ENCODE measurements around the gene CCDC88C. TPM values are rescaled to one million over a fixed set of nuclear protein-coding genes. Genes with fewer than 3 reads are reported as not detected.

Gene CCDC88C
- total and polyA plus RNA-seq, 2 donors (not counting 3 experiments of a cell fraction or from before 2014, with no cell fraction given), result 11.4 to 52.1 TPM

DNA sequence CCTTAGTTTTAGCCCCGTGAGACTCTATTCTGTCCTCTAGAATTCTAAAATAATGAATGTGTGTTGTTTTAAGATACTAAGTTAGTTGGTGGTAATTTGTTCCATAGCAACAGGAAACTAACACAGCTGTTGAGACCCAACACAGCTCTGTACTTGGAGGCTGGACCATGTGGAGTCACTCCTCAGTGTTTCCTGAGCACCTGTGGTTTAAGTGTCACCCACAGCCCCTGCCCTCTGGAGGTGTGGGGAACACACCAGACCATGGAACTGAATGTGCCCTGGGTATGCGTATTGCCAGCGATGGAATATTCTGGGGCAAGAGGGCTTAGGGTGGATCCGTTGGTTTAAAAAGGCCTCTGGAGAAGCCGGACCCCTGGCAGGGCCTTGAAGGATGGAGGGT, 156.5 kb downstream of the CCDC88C start:
- Histone ChIP-seq H3K9me3 (replicated peaks; ENCODE audit: control insufficient read depth, insufficient read depth, low read length) (no peaks in the 10 kb centered on the region), H3K4me2 (ENCODE audit: insufficient read depth, low read length) (no peak overlapping the region), H3K79me2 (ENCODE audit: control insufficient read depth, insufficient read depth, low read length) (no peaks in the 10 kb centered on the region), H3K9me1 (replicated peaks; ENCODE audit: control insufficient read depth, extremely low read depth, insufficient read depth, low read length) (no peaks in the 10 kb centered on the region), H3K9ac (replicated peaks; ENCODE audit: extremely low read depth, insufficient read depth, low read length) (no peak overlapping the region), H3K27me3 (ENCODE audit: control insufficient read depth in 2 of 2, insufficient read depth in 2 of 2, low read length in 2 of 2) (no peaks in the 10 kb centered on the region), H3K36me3 (ENCODE audit: control insufficient read depth in 2 of 2, extremely low read depth in 1 of 2, insufficient read depth in 2 of 2, low read length in 2 of 2) (no peaks in the 10 kb centered on the region), H4K20me1 (replicated peaks; ENCODE audit: control insufficient read depth, extremely low read depth, insufficient read depth, low read length) (no peaks in the 10 kb centered on the region), H3K4me1 (ENCODE audit: control insufficient read depth, extremely low read depth, insufficient read depth, low read length) (peaks cover 9% of the 10 kb centered on the region), H3K4me3 (replicated peaks in 1 of 3; ENCODE audit: insufficient read depth in 1 of 3, low read depth in 1 of 3, low read length in 3 of 3) (no peak overlapping the region), H3K27ac (ENCODE audit: insufficient read depth, low read depth, low read length) (no peak overlapping the region), H2AFZ (ENCODE audit: low read depth, low read length) (no peak overlapping the region)
- BruUV-seq (replicated peaks), result no TSS peak
- TF ChIP-seq EZH2 (IDR thresholded peaks at IDR 0.05; ENCODE audit: borderline replicate concordance, low read depth, low read length, severe bottlenecking), result no peak
- no peak for TF ChIP-seq POLR2AphosphoS5 (IDR thresholded peaks at IDR 0.05; ENCODE audit: insufficient read depth, low read depth, low read length)
- no peak for TF ChIP-seq FOS (IDR thresholded peaks at IDR 0.05; ENCODE audit: borderline replicate concordance, insufficient read depth, low read length)
- no peak for TF ChIP-seq JUN (IDR thresholded peaks at IDR 0.05; ENCODE audit: borderline replicate concordance, insufficient read depth, insufficient read length, low read depth)
- no peak for TF ChIP-seq GATA2 (IDR thresholded peaks at IDR 0.05; ENCODE audit: insufficient read depth, insufficient read length, low read depth, low read length)
- TF ChIP-seq CTCF (IDR thresholded peaks at IDR 0.05; ENCODE audit: extremely low read depth in 1 of 2, insufficient read depth in 1 of 2, low read depth in 1 of 2, low read length in 2 of 2), result no peak
- TF ChIP-seq MYC (IDR thresholded peaks at IDR 0.05; ENCODE audit: low read depth, low read length), result no peak
- TF ChIP-seq, protein P1, sequence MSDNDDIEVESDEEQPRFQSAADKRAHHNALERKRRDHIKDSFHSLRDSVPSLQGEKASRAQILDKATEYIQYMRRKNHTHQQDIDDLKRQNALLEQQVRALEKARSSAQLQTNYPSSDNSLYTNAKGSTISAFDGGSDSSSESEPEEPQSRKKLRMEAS (IDR thresholded peaks at IDR 0.05; ENCODE audit: insufficient read depth, insufficient read length), result no peak
- no peak for TF ChIP-seq POLR2A (IDR thresholded peaks at IDR 0.05; ENCODE audit: low read depth, low read length)
- dilution Hi-C loops (cut with MboI; ENCODE audit: extremely low pct_ligation_motif_present, low sequenced_read_pairs) (no loop called here), intact Hi-C loops (cut with micrococcal nuclease) (no loop called here)
- CTCF ChIA-PET, result no interaction called here
- POLR2A ChIA-PET, result interaction anchor here (0.6 kb wide), 1 partner anchor 14 kb away, joined by 4 read pairs; no protein-coding TSS in a partner anchor
- FAIRE-seq, result no peak
- DNase-seq (ENCODE audit: low read depth, low spot score), result no peak

Measured in endothelial cell of umbilical vein (primary cell).